ENCODE results near the gene IQUB. TPM values are rescaled to one million over a fixed set of nuclear protein-coding genes. Genes with fewer than 3 reads are reported as not detected.

The IQUB gene
- total RNA-seq, 1 experiment from 2014 or later: 0.98 TPM

GRCh38 chr7:123570390-123571182, 36.2 kb upstream of the IQUB start:
- H3K9me2 ChIP-seq (ENCODE audit: insufficient read depth): no peaks in the 10 kb centered on the region
- no peak overlapping the region for H3K27ac ChIP-seq
- no peaks in the 10 kb centered on the region; the same call in 1 of the 2 replicates for H3K4me1 ChIP-seq (replicated peaks; ENCODE audit: insufficient read depth)
- BruUV-seq (replicated peaks): no TSS peak
- H4K20me1 ChIP-seq (ENCODE audit: insufficient read depth): no peaks in the 10 kb centered on the region
- no peak overlapping the region for H3K4me2 ChIP-seq
- no peak for TF ChIP-seq EZH2 (IDR thresholded peaks at IDR 0.05; ENCODE audit: low read depth)
- TF ChIP-seq, protein P1, sequence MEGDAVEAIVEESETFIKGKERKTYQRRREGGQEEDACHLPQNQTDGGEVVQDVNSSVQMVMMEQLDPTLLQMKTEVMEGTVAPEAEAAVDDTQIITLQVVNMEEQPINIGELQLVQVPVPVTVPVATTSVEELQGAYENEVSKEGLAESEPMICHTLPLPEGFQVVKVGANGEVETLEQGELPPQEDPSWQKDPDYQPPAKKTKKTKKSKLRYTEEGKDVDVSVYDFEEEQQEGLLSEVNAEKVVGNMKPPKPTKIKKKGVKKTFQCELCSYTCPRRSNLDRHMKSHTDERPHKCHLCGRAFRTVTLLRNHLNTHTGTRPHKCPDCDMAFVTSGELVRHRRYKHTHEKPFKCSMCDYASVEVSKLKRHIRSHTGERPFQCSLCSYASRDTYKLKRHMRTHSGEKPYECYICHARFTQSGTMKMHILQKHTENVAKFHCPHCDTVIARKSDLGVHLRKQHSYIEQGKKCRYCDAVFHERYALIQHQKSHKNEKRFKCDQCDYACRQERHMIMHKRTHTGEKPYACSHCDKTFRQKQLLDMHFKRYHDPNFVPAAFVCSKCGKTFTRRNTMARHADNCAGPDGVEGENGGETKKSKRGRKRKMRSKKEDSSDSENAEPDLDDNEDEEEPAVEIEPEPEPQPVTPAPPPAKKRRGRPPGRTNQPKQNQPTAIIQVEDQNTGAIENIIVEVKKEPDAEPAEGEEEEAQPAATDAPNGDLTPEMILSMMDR (conservative IDR thresholded peaks at IDR 0.05): no peak
- no peaks in the 10 kb centered on the region for H3K27me3 ChIP-seq (ENCODE audit: insufficient read depth, low read depth)
- H3K9me3 ChIP-seq (ENCODE audit: insufficient read depth, low read depth): no peaks in the 10 kb centered on the region
- no peaks in the 10 kb centered on the region for H3F3A ChIP-seq (ENCODE audit: insufficient read depth, low read depth)
- H3K4me3 ChIP-seq: no peak overlapping the region
- intact Hi-C loops (cut with micrococcal nuclease; ENCODE audit: unreplicated experiment): loop anchor here (10.0 kb wide), 1 partner anchor 224 kb away; no protein-coding TSS in a partner anchor
- H2AFZ ChIP-seq: no peak overlapping the region
- no peaks in the 10 kb centered on the region for H3K36me3 ChIP-seq (ENCODE audit: low read depth)
- CTCF ChIA-PET: interaction anchor here (0.6 kb wide), 1 partner anchor 20 kb away, joined by 3 read pairs; no protein-coding TSS in a partner anchor
- POLR2A ChIA-PET (ENCODE audit: unreplicated experiment): no interaction called here
- peak in 1 of 2 experiments; percentile 43 for DNase-seq
- no peaks in the 10 kb centered on the region for H3K79me2 ChIP-seq (ENCODE audit: low read depth)

DNA sequence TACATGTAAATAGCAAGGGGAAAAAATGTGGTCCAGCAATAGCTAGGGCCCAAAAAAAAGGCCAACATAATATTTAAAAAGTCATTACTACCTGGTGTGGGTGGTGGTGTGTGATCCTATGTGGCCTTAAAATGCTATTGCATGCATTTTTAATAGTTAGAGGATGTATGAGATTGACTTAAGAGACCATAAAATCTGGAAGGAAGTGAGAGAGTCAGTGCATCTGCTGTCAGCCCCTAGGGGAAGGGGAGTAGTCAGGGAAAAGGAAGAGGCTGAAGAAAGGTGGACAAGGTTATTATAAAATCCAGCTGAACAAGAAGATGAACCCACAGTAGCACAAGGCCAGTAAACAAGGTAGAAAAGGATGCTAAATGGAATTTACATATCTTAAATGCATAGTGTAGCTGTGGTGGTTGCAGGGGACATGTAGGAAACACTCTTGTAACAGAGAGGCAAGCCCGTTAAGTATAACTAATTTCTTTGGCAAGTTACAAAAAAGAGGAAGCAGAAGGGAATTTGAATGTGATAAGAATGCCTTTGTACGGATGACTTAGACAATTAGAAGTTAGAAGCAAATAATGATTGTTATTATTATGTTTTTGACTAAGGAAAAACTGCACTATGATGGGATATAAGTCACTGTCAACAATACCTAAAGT, 35.1 kb upstream of the IQUB start:
- no peaks in the 10 kb centered on the region for H3K27me3 ChIP-seq (ENCODE audit: insufficient read depth, low read depth)
- H3K27ac ChIP-seq: no peak overlapping the region
- H3K4me2 ChIP-seq: no peak overlapping the region
- no TSS peak for BruUV-seq (replicated peaks)
- TF ChIP-seq, protein P1 (conservative IDR thresholded peaks at IDR 0.05): no peak
- no peak for TF ChIP-seq EZH2 (IDR thresholded peaks at IDR 0.05; ENCODE audit: low read depth)
- ChIA-PET CTCF (no interaction called here), POLR2A (ENCODE audit: unreplicated experiment) (no interaction called here)
- H3K79me2 ChIP-seq (ENCODE audit: low read depth): no peaks in the 10 kb centered on the region
- H3K4me3 ChIP-seq: no peak overlapping the region
- H4K20me1 ChIP-seq (ENCODE audit: insufficient read depth): no peaks in the 10 kb centered on the region
- H2AFZ ChIP-seq: no peak overlapping the region
- H3K9me2 ChIP-seq (ENCODE audit: insufficient read depth): no peaks in the 10 kb centered on the region
- no peak for DNase-seq
- H3F3A ChIP-seq (ENCODE audit: insufficient read depth, low read depth): no peaks in the 10 kb centered on the region
- no peaks in the 10 kb centered on the region for H3K36me3 ChIP-seq (ENCODE audit: low read depth)
- intact Hi-C loops (cut with micrococcal nuclease; ENCODE audit: unreplicated experiment): loop anchor here (10.0 kb wide), 1 partner anchor 225 kb away; no protein-coding TSS in a partner anchor
- H3K9me3 ChIP-seq (ENCODE audit: insufficient read depth, low read depth): no peaks in the 10 kb centered on the region
- H3K4me1 ChIP-seq (replicated peaks; ENCODE audit: insufficient read depth): no peaks in the 10 kb centered on the region; the same call in 1 of the 2 replicates

DNA sequence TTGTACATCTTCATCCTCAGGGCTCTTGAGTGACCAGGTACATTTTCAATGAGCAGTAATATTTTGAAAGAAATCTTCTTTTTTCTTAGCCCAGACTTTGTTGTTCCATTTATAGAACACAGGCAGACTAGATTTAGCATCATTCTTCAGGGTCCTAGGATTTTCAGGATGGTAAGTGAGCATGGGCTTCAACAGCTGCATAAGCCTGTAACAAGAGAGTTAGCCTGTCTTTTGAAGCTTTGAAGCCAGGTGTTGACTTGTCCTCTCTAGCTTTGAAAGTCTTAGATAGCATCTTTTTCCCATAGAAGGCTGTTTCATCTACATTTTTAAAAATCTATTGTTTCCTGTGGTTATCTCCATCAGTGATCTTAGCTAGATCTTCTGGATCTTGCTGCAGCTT, 27.7 kb upstream of the IQUB start:
- H4K20me1 ChIP-seq (ENCODE audit: insufficient read depth): no peaks in the 10 kb centered on the region
- no peak overlapping the region for H3K27ac ChIP-seq
- no peaks in the 10 kb centered on the region for H3K36me3 ChIP-seq (ENCODE audit: low read depth)
- no peak overlapping the region for H2AFZ ChIP-seq
- BruUV-seq (replicated peaks): no TSS peak
- H3K4me3 ChIP-seq: no peak overlapping the region
- H3K9me2 ChIP-seq (ENCODE audit: insufficient read depth): peaks cover 8% of the 10 kb centered on the region; the same call in 1 of the 2 replicates
- TF ChIP-seq EZH2 (IDR thresholded peaks at IDR 0.05; ENCODE audit: low read depth): no peak
- TF ChIP-seq, protein P1 (conservative IDR thresholded peaks at IDR 0.05): no peak
- intact Hi-C loops (cut with micrococcal nuclease; ENCODE audit: unreplicated experiment): no loop called here
- no peaks in the 10 kb centered on the region for H3K4me1 ChIP-seq (replicated peaks; ENCODE audit: insufficient read depth)
- H3K79me2 ChIP-seq (ENCODE audit: low read depth): peaks cover 3% of the 10 kb centered on the region; the same call in 1 of the 2 replicates
- H3K27me3 ChIP-seq (ENCODE audit: insufficient read depth, low read depth): no peaks in the 10 kb centered on the region
- H3K4me2 ChIP-seq: no peak overlapping the region
- DNase-seq: no peak
- ChIA-PET POLR2A (ENCODE audit: unreplicated experiment) (no interaction called here), CTCF (no interaction called here)
- no peaks in the 10 kb centered on the region for H3K9me3 ChIP-seq (ENCODE audit: insufficient read depth, low read depth)
- H3F3A ChIP-seq (ENCODE audit: insufficient read depth, low read depth): no peaks in the 10 kb centered on the region
